ENCODE measurements around the gene LRRC41. TPM values are rescaled to one million over a fixed set of nuclear protein-coding genes. Genes with fewer than 3 reads are reported as not detected.

The LRRC41 gene
- polyA plus RNA-seq, 4 donors, result 20.8 to 64.3 (median 30.1) TPM

Other genes starting within 250 kb of the LRRC41 start
- 10 to 100 TPM in 1 of 4 donors, 1 to 10 TPM in 3; 1.6 to 13.5 (median 3.6) TPM for gene PIK3R3, start 171.0 kb downstream of the LRRC41 start, polyA plus RNA-seq
- 100 to 1,000 TPM in 1 of 4 donors, 10 to 100 TPM in 3; 22.7 to 104 (median 52.2) TPM for gene TSPAN1, start 128.5 kb downstream of the LRRC41 start, polyA plus RNA-seq
- not detected for gene P3R3URF, start 127.1 kb downstream of the LRRC41 start, polyA plus RNA-seq
- 10 to 100 TPM; 37.6 to 81.3 (median 48.8) TPM for gene POMGNT1, start 105.2 kb downstream of the LRRC41 start, polyA plus RNA-seq
- gene LURAP1, start 100.3 kb downstream of the LRRC41 start, polyA plus RNA-seq, result 1 to 10 TPM in 1 of 4 donors, under 1 TPM in 2, not detected in 1; 0.22 to 1.8 (median 0.27) TPM
- 1 to 10 TPM; 1.9 to 9.7 (median 3.9) TPM for gene RAD54L, start 55.9 kb downstream of the LRRC41 start, polyA plus RNA-seq
- 1,000 to 10,000 TPM in 1 of 4 donors, 100 to 1,000 TPM in 3; 294 to 1,100 (median 915) TPM for gene UQCRH, start 82 bp upstream of the LRRC41 start, polyA plus RNA-seq
- 10 to 100 TPM in 3 of 4 donors, 1 to 10 TPM in 1; 8.3 to 19.8 (median 11.6) TPM for gene NSUN4, start 37.2 kb upstream of the LRRC41 start, polyA plus RNA-seq
- gene FAAH, start 90.7 kb upstream of the LRRC41 start, polyA plus RNA-seq, result 100 to 1,000 TPM in 1 of 4 donors, 10 to 100 TPM in 3; 28.7 to 138 (median 68.6) TPM
- under 1 TPM in 1 of 4 donors, not detected in 3; 0.01 TPM for gene DMBX1, start 186.2 kb upstream of the LRRC41 start, polyA plus RNA-seq
- gene KNCN, start 248.0 kb upstream of the LRRC41 start, polyA plus RNA-seq, result not detected

All from small intestine (tissue), 4 donors.